GM19467 (cell line): ENCODE measurements around the gene FADS1.
A peak's percentile ranks its signal among the peaks of the same experiment; 100 is the strongest.

Experiments
- ATAC-seq: cut with Tn5 transposase; IDR thresholded peaks from one replicate; pipeline ENCODE4 v1.9.1; 2021; ENCODE audit warnings: mild to moderate bottlenecking, moderate library complexity; ENCODE audit not compliant: unreplicated experiment

The FADS1 gene

DNA sequence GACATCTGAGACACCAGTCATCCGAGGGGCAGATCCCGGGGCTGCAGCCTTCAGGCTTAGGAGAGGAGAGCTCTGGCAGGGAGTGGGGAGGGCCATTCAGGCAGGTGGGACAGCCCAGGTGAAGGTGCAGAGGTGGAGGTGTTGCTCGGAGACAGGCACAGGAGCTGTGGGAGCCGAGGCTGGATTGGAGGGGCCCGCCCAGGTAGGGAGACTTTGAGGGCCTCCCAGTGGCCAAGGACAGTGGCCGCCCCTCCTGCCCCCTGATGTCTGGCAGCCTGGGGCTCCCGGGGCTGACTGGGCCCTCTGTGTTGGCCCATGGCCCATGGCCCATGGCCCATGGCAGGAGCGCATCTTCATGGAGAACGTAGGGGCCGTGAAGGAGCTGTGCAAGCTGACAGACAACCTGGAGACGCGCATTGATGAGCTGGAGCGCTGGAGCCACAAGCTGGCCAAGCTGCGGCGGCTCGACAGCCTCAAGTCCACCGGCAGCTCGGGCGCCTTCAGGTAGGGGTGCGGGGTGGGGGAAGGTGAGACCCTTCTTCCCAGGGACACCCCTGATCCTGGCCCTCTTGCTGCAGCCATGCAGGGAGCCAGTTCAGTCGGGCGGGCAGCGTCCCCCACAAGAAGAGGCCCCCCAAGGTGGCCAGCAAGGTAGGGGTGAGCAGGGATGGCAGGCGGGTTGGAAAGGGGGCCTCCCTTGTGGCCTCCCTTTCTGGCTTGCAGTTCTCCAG, 37.7 kb downstream of the FADS1 start:
- ATAC-seq, result no peak

DNA sequence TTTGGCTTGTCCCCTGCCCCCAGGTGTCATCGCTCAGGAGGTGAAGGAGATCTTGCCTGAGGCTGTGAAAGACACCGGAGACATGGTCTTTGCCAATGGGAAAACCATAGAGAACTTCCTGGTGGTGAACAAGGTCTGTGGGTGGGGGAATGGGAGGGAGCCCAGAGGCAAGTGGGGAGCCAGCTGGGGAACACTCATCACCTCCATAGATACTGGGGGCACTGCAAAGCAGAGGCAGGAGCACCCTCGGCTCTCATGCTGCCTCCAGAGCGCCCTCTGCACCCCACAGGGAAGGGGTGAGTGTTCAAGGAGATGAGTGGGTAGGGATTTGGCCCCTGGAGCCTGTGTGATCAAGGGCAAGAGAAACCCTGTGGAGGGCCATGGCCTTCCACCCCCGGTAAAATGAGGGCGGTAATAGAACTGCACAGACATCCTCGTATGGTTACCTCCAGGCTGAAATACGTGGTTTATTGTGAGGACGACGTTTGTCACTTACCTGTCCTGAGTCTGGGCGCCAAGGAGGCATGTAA, 38.4 kb downstream of the FADS1 start:
- ATAC-seq, result no peak

DNA sequence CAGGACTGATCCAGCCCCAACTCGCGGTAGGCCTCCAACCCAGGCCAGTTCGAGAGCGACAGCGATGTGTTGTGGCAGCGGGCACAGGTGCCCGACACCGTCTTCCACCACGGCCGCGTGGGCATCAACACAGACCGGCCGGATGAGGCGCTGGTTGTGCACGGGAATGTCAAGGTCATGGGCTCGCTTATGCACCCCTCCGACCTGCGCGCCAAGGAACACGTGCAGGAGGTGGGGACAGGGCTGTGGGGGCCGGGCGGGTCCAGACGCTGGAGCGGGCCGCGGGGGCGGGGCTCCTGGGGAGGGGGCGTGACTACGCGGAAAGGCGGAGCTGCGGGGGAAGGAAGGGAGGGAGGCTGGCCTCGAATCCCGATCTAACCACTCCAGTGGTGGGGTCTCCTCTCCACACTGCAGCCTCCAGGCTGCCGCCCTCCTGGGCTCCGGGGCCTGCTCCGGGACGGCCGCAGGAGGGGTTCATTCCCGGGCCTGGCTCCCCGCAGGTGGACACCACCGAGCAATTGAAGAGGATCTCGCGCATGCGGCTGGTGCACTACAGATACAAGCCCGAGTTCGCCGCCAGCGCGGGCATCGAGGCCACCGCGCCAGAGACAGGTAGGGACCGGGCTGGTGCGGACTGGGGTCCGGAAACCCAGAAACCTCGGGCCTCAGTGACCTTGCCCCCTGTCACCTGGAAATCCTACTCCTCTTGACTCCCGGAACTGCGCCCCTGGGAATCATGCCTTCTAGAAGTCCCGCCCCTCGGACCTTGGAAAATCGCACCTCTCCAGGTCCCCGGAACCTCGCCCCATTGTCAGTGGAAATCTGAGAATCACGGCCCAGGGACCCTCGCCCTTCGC, 39.3 kb downstream of the FADS1 start:
- ATAC-seq, result no peak

DNA sequence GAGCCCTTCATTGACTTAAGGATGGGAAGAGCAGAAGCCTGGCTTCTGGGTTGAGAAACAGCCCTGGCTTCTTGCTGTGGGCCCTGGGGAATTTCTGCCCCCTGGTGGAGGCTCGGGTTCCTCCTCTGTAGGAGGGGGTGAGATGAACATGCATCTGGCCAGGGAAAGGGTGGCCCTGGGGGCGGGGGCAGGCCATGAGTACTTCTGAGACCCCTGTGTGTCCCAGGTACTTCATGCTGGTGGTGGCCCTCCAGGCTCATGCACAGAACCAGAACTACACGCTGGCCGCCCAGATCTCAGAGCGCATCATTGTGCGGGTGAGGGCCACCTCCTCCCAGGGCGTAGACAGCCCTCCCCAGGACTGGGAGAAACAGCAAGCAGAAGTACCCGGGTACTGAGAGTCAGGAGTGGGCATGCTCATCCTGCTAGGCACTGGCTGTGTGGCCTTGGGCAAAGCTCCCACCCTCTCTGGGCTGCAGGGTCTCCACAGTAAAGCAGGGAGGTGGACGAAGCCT, 40.2 kb downstream of the FADS1 start:
- peak; percentile 53 for ATAC-seq

DNA sequence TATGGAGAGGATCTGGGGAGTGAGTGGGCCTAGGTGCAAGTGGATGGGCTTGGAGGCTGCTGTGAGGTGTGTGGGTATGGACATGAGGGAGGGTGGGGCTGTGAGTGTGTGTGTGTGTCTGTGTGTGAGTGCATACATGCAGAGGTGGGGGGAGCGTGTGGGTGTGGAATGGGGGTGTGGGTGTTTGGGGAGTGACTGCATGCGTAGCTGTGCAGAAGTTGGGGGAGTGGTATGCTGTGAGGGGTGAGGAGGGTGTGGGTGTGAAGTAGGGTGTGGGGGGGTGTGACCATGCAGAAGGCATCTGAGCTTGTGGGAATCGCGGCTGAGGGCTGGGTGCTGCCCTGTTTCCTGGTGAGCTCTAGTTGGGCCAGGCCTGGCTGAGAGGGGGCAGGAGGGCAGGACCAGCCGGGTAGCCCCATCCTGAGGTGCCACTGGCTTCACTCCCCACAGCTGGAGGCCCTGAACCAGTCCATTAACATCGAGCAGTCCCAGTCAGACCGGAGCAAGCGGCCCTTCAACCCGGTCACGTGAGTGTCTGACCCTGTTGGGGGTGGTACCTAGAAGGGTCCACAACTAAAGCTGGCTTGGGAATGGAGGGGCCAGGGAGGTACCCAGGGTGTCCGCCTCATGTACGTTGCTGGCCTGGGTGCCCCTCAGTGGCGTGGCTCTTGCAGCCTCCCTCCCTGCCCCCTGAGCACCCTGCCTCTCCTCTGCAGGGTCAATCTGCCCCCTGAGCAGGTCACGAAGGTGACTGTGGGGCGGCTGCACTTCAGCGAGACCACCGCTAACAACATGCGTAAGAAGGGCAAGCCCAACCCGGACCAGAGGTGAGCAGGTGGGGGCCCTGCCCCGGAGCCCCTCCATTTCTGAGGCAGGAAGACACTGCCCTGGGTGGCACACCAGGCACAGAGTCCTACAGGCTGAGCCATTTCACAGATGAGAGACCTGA, 40.9 kb downstream of the FADS1 start:
- no peak for ATAC-seq

DNA sequence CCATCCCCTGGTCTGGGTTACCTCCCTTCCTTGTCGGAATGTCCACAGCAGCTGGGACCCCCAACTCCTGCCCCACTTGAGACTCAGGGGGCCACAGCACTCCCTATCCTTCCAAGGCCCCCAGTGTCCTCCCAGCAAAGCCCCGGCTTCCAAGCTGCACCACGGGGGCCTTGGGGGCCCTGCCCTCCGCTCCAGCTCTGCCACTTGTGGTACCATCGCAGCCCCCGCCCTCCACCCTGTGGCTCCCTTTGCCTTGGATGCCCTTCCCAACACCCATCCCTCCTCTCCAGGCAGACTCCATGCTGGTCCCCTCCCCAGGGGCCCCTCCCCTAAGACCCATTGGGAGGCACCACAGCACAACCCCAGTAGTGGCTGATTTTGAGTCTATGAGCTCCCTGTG, 41.7 kb downstream of the FADS1 start:
- ATAC-seq, result no peak

DNA sequence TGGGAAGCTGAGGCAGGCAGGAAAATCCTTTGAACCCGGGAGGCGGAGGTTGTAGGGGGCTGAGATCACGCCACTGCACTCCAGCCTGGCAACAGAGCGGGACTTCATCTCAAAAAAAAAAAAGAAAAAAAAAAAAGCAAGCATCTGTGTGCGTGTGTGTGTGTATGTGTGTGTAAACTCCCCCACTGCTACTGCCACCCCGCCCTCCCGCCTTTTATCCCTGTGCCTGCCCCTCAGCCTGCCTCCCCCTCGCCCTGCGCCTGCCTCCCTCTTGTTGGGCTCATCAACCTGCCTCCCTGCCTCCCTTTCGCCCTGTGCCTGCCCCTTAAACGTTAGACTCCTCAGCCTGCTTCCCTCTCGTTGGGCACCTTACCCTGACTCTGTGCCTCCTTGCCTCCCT, 42.4 kb downstream of the FADS1 start:
- ATAC-seq, result no peak

DNA sequence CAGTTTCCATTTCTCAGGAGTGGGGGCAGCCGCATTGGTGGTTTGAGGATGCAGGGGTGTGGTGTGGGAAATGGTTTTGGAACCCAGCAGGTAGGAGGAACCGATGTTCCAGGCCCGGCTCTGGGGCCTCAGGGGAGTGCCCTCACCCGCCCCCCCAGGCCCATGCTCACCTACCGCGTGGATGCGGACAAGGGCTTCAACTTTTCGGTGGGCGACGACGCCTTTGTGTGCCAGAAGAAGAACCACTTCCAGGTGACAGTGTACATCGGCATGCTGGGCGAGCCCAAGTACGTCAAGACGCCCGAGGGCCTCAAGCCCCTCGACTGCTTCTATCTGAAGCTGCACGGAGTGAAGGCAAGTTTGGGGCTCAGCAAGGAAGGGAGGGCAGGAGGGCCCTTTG, 43.0 kb downstream of the FADS1 start:
- no peak for ATAC-seq

DNA sequence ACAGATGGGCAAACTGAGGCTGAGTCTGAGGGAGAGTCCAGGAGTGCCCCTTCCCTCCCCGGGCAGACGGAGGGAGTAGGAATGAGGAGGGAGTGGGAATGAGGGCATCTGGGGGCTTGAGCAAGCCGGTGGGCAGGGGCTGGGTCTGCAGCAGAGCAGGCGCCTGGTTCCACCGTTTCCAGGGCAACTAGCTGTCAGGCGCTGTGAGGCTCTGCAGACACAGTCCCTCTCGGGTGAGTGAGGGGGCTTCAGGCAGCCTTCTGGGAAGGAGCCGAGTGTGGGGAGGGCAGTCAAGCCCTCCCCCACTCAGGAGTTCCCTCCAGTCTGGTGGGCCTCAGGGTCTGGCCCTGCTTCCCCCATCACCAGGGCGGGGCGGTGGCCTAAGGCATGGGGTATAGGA, 43.4 kb downstream of the FADS1 start:
- no peak for ATAC-seq

DNA sequence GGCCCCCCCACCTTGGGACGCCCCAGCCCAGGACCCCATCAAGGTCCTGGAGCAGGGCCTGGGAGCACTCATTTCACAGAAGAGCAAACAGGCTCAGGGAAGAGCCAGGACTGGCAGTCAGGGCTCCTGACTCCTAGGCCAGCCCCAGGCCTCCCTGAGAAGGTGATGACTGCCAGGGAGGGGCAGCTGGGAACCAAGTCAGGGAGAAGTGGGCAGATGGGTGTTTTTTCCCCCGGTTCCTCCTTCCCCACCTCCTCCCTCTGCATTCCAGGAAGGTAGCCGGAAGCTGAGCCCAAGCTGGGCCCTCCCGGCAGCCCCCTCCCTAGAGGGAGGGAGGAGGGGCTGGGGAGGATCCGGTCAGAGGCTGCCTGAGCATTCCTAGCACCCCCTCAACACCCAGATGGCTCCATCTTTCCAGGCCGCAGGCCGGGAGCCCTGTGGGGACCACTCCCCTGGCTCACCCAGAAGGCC, 44.8 kb downstream of the FADS1 start:
- ATAC-seq, result no peak

DNA sequence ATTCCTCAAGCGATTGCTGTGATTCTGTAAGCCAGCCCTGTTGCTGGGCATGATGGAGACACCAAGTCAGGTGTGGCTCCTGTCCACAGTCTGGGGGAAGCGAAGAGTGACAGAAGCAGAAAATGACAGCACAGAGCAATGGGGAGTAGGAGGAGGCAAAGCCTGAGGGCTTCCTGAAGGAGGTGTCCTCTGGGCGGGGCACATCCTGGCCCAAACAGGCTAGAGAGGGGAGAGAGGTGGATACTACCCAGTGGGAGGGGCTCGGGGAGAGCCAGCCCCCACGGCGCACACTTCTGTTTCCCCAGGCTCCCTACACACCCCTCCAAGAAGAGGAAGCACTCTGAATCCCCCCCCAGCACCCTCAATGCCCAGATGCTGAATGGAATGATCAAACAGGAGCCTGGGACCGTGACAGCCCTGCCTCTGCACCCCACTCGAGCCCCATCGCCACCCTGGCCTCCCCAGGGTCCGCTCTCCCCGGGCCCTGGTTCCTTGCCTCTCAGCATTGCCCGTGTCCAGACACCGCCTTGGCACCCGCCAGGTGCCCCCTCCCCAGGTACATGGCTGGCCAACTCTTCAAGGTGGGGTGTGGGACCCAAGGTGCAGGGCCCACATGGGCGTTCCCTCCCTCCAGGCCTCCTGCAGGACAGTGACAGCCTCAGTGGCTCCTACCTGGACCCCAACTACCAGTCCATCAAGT, 45.5 kb downstream of the FADS1 start:
- ATAC-seq, result no peak

DNA sequence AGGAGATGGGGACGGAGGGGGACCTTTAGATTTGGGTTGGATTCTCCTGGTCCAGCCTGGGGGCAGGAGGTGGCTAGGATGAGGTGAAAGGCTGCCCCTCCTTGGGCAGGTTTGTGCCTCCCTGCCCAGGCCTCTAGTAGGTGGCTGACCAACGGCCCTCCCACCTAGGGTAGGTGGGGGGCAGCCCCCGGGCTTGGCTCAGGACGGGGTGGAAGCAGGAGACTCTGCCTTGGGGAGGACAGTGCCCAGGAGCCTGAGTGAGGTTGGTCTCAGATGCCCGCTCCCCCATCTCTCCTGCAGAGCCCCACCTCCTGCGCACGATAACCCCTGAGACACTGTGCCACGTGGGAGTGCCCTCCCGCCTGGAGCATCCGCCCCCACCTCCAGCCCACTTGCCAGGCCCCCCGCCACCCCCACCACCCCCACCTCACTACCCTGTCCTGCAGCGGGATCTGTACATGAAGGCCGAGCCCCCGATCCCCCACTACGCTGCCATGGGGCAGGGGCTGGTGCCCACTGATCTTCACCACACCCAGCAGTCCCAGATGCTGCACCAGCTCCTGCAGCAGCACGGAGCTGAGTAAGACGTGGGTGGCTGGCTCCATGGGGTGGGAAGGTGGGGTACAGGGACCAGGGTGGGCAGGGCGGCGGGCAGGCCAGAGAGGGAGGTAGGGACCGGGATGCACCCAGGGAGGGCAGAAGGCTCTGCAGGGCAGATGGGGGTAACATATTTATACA, 46.7 kb downstream of the FADS1 start:
- ATAC-seq, result no peak

DNA sequence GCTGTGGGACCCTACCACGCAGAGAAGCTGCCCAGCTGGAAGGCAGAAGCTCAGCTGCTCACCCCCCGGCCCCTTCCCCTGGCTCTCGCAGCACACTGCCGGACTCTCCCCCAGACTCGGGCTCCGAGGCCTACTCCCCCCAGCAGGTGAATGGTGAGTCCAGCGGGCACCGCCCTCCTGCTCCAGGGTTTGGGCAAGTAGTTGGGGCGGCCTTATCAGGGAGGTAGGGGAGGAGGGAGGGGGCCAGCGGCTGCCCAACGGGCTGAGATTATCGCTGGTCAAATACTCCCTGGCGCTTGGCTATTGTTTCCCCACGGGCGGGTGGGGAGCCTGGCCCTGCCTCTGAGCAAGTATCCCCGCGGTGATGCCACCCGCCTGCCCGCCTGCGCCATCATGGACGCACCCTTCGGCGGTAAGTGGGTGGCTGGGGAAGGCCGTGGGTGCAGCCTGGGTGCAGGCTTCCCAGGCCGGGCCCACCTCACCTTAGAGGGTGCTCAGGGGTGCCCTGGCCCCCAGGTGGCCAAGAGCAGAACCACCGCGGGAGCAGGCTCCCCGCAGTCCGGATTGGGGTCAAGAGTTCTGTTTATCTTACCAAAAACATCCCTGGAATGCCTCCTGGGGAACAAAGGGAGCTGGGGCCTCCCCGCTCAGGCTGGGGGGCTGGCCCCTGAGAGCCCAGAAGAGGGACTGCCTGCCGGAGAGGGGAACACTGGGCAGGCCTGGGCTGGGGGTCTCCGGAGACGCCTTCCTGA, 47.5 kb downstream of the FADS1 start:
- ATAC-seq, result no peak

DNA sequence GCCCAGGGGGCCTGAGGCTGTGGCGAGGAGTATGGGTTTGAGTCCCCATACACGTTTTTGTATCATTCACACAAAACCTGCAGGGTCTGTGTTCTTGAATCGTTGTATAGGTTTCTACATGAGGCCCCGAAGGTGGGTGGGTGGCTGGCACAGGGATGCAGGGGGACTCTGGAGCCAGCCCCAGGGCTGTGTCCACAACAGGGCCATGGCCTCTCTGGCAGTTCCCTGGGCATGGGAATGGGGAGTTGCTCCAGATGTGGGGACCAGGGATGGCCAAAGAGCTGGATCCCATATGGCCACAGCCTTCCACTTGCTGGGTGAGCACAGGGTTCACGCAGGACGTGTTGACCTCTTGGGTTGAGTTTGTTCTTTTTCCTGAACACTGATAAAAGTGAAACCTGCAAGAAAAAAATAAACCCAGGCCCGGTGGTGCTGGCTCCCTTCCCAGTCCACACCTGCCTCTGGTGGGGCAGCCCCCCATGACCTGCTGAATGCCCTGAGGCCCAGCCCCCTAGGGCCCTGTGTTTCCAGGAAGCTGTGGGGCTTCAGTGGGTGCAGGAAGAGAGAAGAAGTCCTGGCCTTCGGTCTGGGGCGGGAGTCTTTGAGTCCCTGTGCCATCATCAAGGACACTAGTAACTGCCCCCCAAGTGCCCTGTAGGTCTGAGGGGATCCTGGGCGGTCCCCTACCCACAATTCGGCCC, 48.3 kb downstream of the FADS1 start:
- ATAC-seq, result no peak

DNA sequence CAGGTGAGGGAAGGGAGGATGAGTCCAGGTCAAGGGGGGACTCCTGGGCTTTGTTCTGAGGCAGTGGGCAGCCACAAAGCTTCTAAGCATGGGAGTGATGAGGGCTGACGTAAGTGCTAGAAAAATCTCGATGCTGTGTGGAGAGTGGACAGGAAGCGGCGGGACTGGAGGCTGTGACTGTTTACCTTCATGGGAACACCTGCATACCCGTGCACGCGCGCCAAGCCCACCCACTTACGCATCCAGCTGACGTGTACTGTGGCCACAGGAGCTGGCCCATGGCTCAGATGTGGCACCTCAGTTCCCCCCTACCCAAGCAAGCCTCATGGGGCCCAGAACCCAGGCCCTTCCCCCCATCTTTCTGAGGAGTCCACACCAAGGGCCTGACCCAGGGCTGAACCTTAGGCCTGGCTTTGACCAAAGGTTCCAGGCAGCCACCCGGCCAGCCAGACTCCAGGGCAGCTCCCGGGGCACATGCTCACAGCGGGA, 50.4 kb downstream of the FADS1 start:
- no peak for ATAC-seq

DNA sequence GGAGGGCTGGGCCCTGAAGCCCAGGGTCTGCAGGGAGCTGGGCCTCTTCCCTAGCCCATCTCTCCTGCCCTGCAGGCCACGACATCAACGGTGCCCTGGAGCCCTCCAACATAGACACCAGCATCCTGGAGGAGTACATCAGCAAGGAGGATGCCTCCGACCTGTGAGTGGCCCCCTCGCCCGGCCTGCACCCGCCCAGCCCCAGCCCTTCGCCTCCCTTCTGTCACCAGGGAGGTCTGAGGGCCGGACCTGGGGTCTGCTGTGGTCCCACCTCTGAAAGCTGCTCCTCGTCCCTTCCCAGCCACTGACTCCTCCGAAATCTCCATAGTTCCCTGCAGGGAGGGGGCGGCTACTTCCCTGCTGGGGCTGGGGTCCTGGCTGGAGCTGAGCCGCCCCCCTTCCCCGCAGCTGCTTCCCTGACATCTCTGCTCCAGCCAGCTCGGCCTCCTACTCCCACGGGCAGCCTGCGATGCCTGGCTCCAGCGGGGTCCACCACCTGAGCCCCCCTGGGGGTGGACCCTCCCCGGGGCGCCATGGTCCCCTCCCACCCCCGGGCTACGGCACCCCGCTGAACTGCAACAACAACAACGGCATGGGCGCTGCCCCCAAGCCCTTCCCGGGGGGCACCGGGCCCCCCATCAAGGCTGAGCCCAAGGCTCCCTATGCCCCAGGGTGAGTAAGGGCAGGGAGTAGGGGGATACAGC, 51.1 kb downstream of the FADS1 start:
- no peak for ATAC-seq

DNA sequence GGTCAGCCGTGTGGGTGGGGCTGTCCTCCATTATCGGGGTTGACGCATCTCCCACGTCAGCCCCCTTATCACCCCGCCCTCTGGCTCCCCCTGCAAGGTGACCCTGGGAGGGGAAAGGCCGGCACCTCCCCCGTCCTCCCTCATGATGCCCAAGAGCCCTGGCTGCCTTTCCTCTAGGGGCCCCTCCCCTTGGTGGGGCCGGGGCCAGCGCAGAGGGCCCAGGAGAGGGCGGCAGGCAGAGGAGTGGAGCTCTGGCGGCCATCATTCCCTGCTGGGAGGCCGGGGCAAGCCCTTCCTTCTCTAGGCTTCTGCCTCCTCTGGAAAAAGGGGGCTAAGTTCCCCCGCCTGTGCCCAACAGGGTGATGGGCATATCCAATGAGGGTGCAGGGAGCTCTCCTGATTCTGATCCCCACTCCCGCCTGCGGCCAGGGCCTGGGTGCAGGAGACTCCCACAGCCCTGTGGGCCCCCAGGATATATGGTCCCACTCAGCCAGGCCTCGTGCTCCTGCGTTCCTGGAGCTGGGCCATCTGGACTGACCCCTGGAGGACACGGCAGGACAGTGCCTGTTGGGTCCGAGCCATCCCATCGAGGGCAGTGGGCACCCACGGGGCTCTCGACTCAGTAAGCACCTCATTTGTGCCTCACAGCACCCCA, 52.1 kb downstream of the FADS1 start:
- no peak for ATAC-seq
